SK-N-SH (cell line): ENCODE results near the gene MYEOV. TPM values are rescaled to one million over a fixed set of nuclear protein-coding genes. Genes with fewer than 3 reads are reported as not detected.

Source experiments
- CTCF ChIA-PET: fragments of 300-600, 350-600 bp; formaldehyde crosslinking; extraction: SDS; loops from one replicate; lab custom pipeline; 2021; lab: Yijun Ruan, JAX
- POLR2A ChIA-PET: fragments of 350-600 bp; sonication (Branson Sonifier 250); formaldehyde crosslinking; extraction: SDS; loops from one replicate; lab custom pipeline; 2020; ENCODE audit warnings: antibody characterized with exemption, inconsistent platforms; lab: Yijun Ruan, JAX
- DNase-seq: peaks from one replicate; pipeline ENCODE4 v3.0.0; 2012
- H2AFZ ChIP-seq: fragments of 200-600 bp; sonication (generic); 2 replicates; pipeline ENCODE4 v1.8.1; 2016; ENCODE audit warnings: antibody characterized with exemption, mild to moderate bottlenecking, low read depth
- H3F3A ChIP-seq: fragments of 200-600 bp; sonication (generic); replicated peaks from 2 replicates; pipeline ENCODE3; 2016; ENCODE audit warnings: antibody characterized with exemption, mild to moderate bottlenecking; ENCODE audit not compliant: insufficient read depth
- H3K27ac ChIP-seq, 2 experiments: fragments of 200-500 bp in 1 of 2; fragments of 200-600 bp in 1 of 2; sonication (Bioruptor generic) in 1 of 2; sonication (generic), shearing (Covaris generic) in 1 of 2; 2 replicates each; pipeline versions ENCODE4 v1.5.1 to v1.6.1; 2014 to 2016; ENCODE audit warnings: low read depth in 2 of 2, inconsistent platforms in 1 of 2, low read length in 1 of 2, mild to moderate bottlenecking in 1 of 2, mixed read lengths in 1 of 2
- H3K27me3 ChIP-seq: fragments of 200-600 bp; sonication (generic), shearing (Covaris generic); 2 replicates; pipeline ENCODE4 v1.6.1; 2016; ENCODE audit warnings: mixed run types; ENCODE audit not compliant: insufficient read depth
- H3K36me3 ChIP-seq, 2 experiments: fragments of 200-500 bp in 1 of 2; fragments of 200-600 bp in 1 of 2; sonication (Bioruptor generic) in 1 of 2; sonication (generic) in 1 of 2; replicated peaks in 1 of 2; 2 replicates each; pipeline versions ENCODE3 to v1.5.1; 2014 to 2016; ENCODE audit warnings: low read length in 1 of 2, mild to moderate bottlenecking in 1 of 2; ENCODE audit not compliant: insufficient read depth in 2 of 2, control insufficient read depth in 1 of 2
- H3K4me1 ChIP-seq, 2 experiments: fragments of 200-500 bp in 1 of 2; fragments of 200-600 bp in 1 of 2; sonication (Bioruptor generic) in 1 of 2; sonication (generic), shearing (Covaris generic) in 1 of 2; 2 replicates each; pipeline versions ENCODE4 v1.5.1 to v1.6.1; 2014 to 2016; ENCODE audit warnings: low read depth in 1 of 2, low read length in 1 of 2, mixed run types in 1 of 2; ENCODE audit not compliant: insufficient read depth in 2 of 2, control insufficient read depth in 1 of 2
- H3K4me2 ChIP-seq: fragments of 200-600 bp; sonication (generic), shearing (Covaris generic); 2 replicates; pipeline ENCODE4 v1.6.1; 2017; ENCODE audit warnings: mixed run types
- H3K4me3 ChIP-seq, 2 experiments: fragments of 200-500 bp in 1 of 2; fragments of 200-600 bp in 1 of 2; sonication (Bioruptor generic) in 1 of 2; sonication (generic), shearing (Covaris generic) in 1 of 2; 2 replicates each; pipeline versions ENCODE4 v1.5.1 to v1.8.1; 2014 to 2016; ENCODE audit warnings: low read depth in 2 of 2, inconsistent platforms in 1 of 2, low read length in 1 of 2, mild to moderate bottlenecking in 1 of 2, mixed read lengths in 1 of 2, moderate library complexity in 1 of 2
- H3K79me2 ChIP-seq: fragments of 200-600 bp; sonication (generic); 2 replicates; pipeline ENCODE4 v1.8.1; 2017; ENCODE audit warnings: mild to moderate bottlenecking; ENCODE audit not compliant: insufficient read depth
- H3K9ac ChIP-seq: fragments of 200-600 bp; sonication (generic); 2 replicates; pipeline ENCODE4 v1.6.1; 2017; ENCODE audit warnings: mixed run types
- H3K9me2 ChIP-seq: fragments of 200-600 bp; sonication (generic); 2 replicates; pipeline ENCODE4 v1.6.1; 2017; ENCODE audit warnings: mixed run types
- H3K9me3 ChIP-seq: fragments of 200-600 bp; sonication (generic); 2 replicates; pipeline ENCODE4 v1.6.1; 2017; ENCODE audit warnings: mixed run types, mild to moderate bottlenecking, moderate library complexity
- H4K20me1 ChIP-seq: fragments of 200-600 bp; sonication (generic); 2 replicates; pipeline ENCODE4 v1.6.1; 2017; ENCODE audit warnings: mild to moderate bottlenecking, mixed run types; ENCODE audit not compliant: insufficient read depth
- EP300 ChIP-seq, 2 experiments: IDR thresholded peaks; 2 replicates each; pipeline versions ENCODE4 v1.4.0 to v1.6.1; 2012; ENCODE audit warnings: borderline replicate concordance in 1 of 2, low read depth in 1 of 2, low read length in 1 of 2
- EZH2phosphoT487 ChIP-seq: fragments of 200-600 bp; sonication (generic); IDR thresholded peaks from 2 replicates; pipeline ENCODE4 v1.6.1; 2017; ENCODE audit warnings: low read depth, mixed run types, mild to moderate bottlenecking, antibody characterized with exemption, moderate library complexity, borderline replicate concordance
- FOXM1 ChIP-seq: IDR thresholded peaks from 2 replicates; pipeline ENCODE4 v1.4.0; 2012; ENCODE audit warnings: low read depth, mild to moderate bottlenecking
- IRF3 ChIP-seq: fragments of 150-350 bp; IDR thresholded peaks from 2 replicates; pipeline ENCODE4 v1.6.1; 2016; ENCODE audit warnings: mild to moderate bottlenecking, low read depth, low read length
- JUND ChIP-seq: IDR thresholded peaks from 2 replicates; pipeline ENCODE4 v1.4.0; 2012
- PBX3 ChIP-seq: IDR thresholded peaks from 2 replicates; pipeline ENCODE4; 2012
- RCOR1 ChIP-seq: fragments of 150-350 bp; IDR thresholded peaks from 2 replicates; pipeline ENCODE4 v1.6.1; 2017; ENCODE audit warnings: antibody characterized with exemption, low read length
- REST ChIP-seq: IDR thresholded peaks from 2 replicates; pipeline ENCODE4 v1.6.1; 2012; ENCODE audit warnings: mild to moderate bottlenecking, low read depth, low read length, moderate library complexity
- RFX5 ChIP-seq: IDR thresholded peaks from 2 replicates; pipeline ENCODE4 v1.6.1; 2012; ENCODE audit warnings: mild to moderate bottlenecking, improper control_type of control experiment, low read length
- SMC3 ChIP-seq: IDR thresholded peaks from 2 replicates; pipeline ENCODE4 v1.6.1; 2012; ENCODE audit warnings: low read depth, low read length, improper control_type of control experiment
- TAF1 ChIP-seq: IDR thresholded peaks from 2 replicates; pipeline ENCODE4 v1.6.1; 2012; ENCODE audit warnings: low read depth, mild to moderate bottlenecking, low read length, moderate library complexity, borderline replicate concordance
- USF1 ChIP-seq: IDR thresholded peaks from 2 replicates; pipeline ENCODE4 v1.4.0; 2012; ENCODE audit warnings: low read depth, borderline replicate concordance
- WGBS: methylation state at CpG from one replicate; pipeline ENCODE4 v1.1.6; 2017; ENCODE audit warnings: low lambda C conversion rate; 5-methylcytosine and 5-hydroxymethylcytosine counted together
- polyA plus RNA-seq, 3 experiments: library from polyadenylated mRNA; depleted of rRNA; stranded (reverse); fragments of >200 nt; gene quantifications; 2 replicates each; pipeline ENCODE4 v1.2.3, GENCODE V29; 2012

The MYEOV gene
- polyA plus RNA-seq, 1 of the 3 experiments (the other 2 are of a cell fraction), result 3.0 TPM

- TF ChIP-seq IRF3 (no peak), EZH2phosphoT487 (no peak), SMC3 (no peak), RCOR1 (no peak), REST (no peak), EP300 (IDR thresholded peaks at IDR 0.05; ENCODE audit: borderline replicate concordance in 1 of 2, low read depth in 1 of 2, low read length in 1 of 2) (no peak)
These were observed 5.7 kb upstream of the MYEOV start (continued) for GRCh38 chr11:69287968-69288882.

GRCh38 chr11:69288883-69289242 is 5.1 kb upstream of the MYEOV start:
- ChIA-PET CTCF (interaction anchor here (1.6 kb wide), 1 partner anchor 45 kb away, joined by 3 read pairs; no protein-coding TSS in a partner anchor), POLR2A (no interaction called here)
- H3K4me1 ChIP-seq, result no peaks in the 10 kb centered on the region
- H3K4me2 ChIP-seq, result no peak overlapping the region
- TF ChIP-seq IRF3 (no peak), SMC3 (no peak), TAF1 (no peak), FOXM1 (no peak), RFX5 (no peak), JUND (no peak), USF1 (no peak), EZH2phosphoT487 (no peak), PBX3 (no peak)
- H3K27me3 ChIP-seq, result no peaks in the 10 kb centered on the region
- peaks cover 7% of the 10 kb centered on the region for H3F3A ChIP-seq
- WGBS, result 96% methylated on average over 2 of the region's 2 CpGs
- H3K4me3 ChIP-seq, result no peak overlapping the region
- no peak overlapping the region for H3K9ac ChIP-seq
- H3K79me2 ChIP-seq, result no peaks in the 10 kb centered on the region
- H3K9me3 ChIP-seq, result no peaks in the 10 kb centered on the region
- DNase-seq, result no peak
- no peaks in the 10 kb centered on the region for H4K20me1 ChIP-seq
- H3K36me3 ChIP-seq, result no peaks in the 10 kb centered on the region
- H2AFZ ChIP-seq, result no peak overlapping the region
- H3K27ac ChIP-seq, result no peak overlapping the region
- no peaks in the 10 kb centered on the region for H3K9me2 ChIP-seq
